Hippocampal formation (tissue), 2 donors: ENCODE results near the gene IGFL4.

Source experiments
- DNase-seq, 2 donors: peaks; one replicate each; lab custom pipeline; 2025; lab: John Stamatoyannopoulos, UW

The IGFL4 gene

DNA sequence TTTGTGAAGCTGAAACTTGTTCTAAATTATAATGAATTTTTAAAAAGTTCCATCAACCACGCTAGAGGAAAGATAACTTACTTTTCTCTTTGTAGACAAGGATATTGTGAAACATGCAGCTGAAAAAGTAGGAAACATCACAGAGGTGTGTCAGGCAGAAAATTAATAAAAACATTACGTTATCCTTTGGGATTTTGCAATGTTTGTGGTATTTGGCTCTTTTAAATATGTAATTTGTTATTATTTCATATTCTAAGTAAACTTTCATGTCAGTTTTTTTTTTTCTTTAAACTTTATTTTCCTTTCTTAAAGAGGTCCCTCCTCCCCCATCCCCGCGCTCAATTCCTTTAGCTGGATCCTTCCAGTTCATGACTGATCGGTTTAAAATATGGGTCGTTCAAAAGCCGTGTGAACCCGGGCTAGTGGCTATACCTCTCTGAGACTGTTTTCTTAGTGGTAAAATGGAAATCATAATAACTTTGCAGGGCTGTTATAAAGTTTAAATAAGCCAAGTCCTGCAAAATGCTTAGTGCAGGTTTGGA lies 46.3 kb downstream of the IGFL4 start:
- DNase-seq: no peak

DNA sequence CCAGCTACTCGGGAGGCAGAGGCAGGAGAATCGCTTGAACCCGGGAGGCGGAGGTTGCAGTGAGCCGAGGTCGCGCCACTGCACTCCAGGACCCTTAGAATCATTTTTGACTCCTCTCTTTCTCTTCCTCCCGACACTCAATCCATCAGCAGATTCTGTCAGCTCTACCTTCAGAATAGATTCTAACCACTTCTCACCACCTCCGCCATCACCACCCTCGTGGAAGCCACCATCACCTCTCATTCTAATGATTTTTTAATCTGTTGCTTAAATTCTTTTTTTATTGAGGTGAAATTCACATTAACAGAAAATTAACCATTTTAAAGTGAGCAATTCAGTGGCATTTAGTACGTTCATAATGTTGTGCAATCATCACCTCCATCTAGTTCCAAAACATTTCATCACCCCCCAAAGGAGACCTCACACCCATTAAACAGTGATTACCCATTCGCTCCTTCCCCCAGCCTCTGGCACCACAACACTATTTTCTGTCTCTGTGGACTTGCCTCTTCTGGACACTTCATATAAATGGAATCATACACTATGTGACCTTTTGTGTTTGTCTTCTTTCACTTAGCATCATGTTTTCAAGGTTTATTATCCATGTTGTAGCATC lies 50.6 kb downstream of the IGFL4 start:
- DNase-seq: no peak
